ENCODE measurements around the gene TET1.
A peak's percentile ranks its signal among the peaks of the same experiment; 100 is the strongest.
"Not testable (repeated sequence)": the region's sequence is repeated elsewhere in the genome, so short reads cannot be mapped to it uniquely, and the experiment has no call there.

Gene TET1

DNA sequence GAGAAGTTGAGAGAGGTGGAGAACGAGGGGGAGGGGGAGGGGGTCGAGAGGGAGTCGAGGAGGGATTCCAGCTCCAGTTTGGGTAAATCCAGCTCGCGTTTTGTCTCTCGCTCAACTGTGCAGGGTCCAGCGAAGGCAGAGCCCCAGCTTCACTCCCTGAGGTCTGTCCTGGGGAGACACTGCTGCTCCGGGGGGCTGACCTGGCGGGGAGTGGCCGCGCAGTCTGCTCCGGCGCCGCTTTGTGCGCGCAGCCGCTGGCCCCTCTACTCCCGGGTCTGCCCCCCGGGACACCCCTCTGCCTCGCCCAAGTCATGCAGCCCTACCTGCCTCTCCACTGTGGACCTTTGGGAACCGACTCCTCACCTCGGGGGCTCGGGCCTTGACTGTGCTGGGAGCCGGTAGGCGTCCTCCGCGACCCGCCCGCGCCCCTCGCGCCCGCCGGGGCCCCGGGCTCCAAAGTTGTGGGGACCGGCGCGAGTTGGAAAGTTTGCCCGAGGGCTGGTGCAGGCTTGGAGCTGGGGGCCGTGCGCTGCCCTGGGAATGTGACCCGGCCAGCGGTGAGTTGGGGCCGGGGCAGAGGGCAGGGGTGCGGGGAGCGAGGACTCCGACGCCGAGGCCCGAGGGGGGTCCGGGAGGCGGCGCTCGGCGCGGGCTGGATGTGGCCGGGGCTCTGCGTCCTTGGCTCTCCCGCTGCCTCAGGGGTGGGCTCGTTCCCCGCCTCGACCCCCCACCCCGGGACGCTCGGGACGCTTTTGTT is at the start of gene TET1:
Gene TET1, plus strand, starts transcription at position 152 of the 757 bp plus-strand sequence. CDS start 12,002 bp downstream, outside the sequence.
- DNase-seq = peak; percentile 33

DNA sequence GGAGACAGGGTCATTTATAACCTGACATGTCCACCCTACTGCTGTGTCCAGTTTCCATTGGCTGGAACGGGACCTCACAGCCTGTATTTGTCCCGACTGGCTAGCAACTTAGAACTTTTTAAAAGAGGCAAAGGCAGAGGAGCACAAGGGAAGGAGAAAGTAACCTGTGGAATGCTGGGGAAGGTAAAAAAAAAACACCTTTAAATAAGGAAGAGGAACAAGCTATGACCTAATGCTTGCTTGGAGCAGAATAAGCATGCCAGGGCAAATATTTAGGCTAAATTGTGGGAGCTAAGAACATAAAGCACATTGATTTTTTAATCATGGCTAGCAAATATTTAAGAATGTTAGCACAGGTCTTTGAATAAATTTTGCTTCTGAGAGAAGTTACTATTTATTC is 43.9 kb upstream of the TET1 start:
- DNase-seq = not testable (repeated sequence)

DNA sequence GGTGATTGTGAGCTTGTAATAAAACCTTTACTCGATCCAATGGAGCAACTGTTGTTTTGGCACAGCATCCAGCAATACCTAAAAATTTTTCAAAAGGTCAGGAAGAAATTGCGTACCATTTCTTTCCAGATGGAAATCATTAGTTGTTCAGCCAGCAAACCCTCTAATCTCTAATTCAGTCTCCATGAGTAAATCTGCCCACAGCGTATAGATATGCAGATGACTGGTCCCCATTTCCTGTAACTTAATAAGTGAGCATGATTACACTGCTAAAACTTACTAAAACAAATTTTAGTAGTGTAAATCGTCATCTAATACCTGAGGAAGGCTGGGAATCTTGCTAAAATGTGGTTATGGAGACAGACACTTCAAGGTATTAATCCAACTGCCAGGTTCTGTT is 43.4 kb upstream of the TET1 start:
- DNase-seq = no peak

DNA sequence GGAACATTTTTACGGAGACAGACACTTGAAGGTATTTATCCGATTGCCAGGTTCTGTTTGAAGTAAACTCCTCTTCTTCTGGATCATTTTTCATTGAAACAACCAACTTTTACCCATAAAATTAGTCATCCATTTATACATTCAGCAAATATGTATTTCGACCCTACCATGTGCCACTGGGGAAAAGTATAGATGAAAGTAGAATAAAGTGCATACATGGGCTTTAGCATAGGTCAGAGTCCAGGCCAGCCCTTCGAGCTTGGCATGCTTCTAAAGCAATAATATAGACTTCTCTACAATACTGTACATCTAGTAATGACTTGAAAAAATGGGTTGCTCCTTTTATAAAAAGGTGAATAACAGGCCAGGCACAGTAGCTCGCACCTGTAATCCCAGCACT is 42.9 kb upstream of the TET1 start:
- no peak for DNase-seq

DNA sequence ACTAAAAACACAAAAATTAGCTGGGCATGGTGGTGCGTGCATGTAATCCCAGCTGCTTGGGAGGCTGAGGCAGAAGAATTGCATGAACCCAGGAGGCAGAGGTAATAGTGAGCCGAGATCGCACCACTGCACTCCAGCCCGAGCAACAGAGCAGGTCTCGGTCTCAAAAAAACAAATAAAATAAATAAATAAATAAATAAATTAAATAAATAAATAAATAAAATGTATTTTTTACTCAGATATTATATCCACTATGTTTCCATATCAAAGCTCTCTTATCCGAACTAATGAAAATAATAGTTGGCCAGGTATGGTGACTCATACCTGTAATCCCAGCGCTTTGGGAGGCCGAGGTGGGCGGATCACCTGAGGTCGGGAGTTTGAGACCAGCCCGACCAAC is 41.5 kb upstream of the TET1 start:
- not testable (repeated sequence) for DNase-seq

DNA sequence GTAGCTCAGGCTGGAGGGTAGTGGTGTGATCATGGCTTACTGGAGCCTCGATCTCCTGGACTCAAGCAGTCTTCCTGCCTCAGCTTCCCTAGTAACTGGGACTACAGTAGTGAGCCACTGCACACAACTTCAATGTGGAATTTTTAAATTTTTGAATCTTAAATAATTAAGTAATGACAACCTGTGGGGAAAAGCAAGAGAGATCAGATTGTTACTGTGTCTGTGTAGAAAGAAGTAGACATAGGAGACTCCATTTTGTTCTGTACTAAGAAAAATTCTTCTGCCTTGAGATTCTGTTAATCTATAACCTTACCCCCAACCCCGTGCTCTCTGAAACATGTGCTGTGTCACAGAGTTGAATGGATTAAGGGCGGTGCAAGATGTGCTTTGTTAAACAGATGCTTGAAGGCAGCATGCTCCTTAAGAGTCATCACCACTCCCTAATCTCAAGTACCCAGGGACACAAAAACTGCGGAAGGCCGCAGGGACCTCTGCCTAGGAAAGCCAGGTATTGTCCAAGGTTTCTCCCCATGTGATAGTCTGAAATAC is 34.6 kb upstream of the TET1 start:
- DNase-seq = not testable (repeated sequence)

DNA sequence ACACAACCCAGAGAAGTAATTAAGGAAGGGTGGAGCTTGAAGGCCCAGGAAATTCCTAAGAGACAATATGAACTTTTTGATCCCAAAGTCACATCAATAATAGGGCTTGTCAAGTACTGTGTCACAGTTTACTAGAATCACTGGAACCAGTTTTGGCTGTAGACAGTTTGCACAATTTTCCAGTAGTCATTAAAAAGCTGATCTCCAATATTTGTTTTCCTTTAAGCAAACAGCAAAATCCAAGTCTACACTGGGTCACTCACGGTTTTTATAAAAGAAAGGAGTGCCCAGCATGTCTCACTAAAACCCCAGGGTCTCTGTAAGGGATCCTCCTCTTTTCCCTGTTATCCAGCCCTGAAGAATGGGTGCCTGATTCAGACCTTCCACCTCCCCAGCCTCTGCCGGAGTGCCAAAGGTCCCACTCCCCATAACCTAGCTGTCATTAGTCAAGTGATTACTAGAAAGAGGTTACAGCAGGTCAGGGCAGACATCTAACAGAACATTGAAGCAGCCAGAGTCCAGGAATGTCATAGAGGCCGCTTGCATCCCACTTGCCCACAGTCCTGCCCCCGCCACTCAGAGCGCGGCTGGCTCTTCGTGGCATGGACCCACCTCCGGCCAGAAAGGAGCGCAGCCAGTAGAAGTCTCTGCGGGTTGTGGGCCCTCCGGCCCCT is 33.4 kb upstream of the TET1 start:
- DNase-seq = no peak

DNA sequence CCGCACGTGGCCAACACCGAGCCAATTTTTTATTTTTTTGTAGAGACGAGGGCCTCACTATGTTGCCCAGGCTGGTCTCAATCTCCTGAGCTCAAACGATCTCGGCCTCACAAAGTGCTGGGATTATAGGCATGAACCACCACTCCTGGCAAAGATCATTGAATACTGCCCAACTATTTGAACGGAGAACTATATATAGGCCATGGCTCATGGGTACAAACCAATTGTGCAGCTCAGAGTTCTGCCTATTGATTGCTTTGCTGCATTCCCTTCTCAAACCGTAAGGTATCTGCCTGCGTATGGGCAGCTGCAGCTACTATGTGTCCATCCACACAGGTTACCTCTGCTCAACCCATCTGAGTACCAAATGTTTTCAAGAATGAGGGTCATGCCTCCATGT is 23.2 kb upstream of the TET1 start:
- no peak for DNase-seq

DNA sequence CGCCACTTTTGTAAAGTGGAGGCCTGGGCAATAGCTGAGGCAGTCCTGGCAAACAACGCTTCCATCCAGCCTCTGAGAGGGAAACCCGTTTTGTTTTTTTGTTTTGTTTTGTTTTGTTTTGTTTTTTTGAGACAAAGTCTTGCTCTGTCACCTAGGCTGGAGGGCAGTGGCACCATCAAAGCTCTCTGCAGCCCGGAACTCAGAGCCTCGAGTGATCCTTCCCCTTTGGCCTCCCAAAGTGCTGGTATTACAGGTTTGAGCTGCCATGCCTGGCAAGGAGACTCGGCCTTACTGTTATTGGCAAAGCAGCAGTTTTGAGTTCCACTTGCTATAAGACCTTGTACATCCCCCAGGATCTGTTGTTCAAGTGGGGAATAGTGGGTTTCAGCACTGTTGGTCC is 22.3 kb upstream of the TET1 start:
- DNase-seq = no peak

DNA sequence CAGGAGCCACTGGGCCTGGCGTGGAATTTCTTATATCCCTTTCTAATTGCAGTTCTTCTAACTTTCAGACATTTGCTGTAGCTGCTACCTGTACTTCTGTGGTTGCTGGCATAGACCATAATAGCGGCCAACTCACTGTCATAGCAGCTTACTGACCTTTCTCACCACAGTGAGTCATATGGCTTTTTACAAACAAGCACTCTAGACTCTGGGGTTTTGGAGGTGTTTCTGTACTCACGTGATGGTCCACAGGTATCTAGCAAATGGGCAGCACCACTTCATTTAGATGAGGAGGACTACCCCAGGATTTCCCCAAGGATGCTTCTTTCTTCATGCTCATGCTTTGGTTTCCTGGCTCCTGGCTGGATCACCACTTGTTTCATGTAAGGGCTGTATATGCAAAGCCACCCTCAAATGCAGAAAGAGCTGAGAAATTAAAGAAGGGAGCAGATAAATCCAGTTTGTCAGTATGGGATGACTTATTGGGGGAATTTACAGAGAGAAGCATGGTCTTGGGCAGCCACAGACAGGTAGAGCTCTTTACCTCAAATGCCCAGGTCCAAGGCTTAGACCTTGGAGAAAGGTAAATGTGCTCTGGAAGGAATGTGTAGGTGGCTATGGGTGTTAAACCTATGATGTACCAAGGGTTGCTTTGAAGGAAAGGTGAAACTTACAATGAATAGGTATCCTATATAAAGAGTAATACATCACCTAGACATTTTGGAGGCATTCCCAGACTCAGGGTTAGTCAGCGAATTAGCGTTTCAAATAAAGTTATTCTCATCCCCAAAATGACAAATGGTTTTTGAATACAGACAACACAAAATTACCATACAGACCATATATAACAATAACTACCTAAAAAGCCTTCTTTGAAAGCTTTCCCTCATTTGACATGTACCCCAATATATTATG is 16.9 kb upstream of the TET1 start:
- peak; percentile 26 for DNase-seq

DNA sequence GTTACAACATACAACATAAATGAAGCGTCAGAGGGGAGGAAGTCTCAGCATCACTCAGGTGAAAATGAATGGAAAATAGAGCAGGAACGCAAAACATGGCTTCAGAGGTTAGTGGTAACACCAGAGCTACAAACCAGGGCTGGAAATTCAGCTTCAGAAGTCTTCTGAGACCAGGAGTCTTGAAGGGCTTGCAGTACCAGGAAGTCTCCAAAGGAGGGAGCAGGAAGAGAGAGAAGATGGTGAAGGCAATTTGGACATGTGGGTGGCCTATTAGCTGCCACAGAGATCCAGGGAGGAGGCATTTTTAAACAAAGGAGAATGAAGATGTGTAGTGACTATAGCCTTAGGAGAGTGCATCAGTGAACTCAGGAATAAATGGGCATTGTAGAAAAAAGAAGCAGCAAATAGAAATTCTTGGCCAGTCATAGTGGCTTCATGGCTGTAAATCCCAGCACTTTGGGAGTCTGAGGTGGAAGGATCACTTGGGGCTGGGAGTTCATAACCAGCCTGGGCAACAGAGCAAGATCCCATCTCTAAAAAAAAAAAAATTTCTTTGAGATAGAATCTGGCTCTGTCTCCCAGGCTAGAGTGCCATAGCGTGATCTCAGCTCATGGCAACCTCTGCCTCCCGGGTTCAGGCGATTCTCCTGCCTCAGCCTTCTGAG is 9.3 kb upstream of the TET1 start:
- peak; percentile 68 for DNase-seq

DNA sequence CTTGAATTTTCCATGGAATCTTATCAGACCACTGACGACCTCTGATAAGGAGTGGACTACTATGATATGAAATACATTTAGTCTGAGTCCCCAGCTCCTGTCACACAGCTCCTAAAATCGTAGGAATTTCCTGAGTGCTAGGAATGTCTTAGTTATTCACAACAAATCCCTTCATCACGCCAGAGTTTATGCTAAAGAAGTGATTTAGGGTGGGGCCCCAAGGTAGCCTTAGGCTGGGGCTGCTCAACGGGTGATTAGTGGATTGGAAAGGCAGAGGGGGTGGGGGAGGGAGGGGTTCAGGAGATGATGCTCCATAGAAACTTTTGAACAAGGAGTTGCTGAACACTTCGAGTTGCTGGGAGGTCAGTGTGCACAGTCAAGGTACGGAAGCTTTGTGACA is 7.0 kb upstream of the TET1 start:
- no peak for DNase-seq

DNA sequence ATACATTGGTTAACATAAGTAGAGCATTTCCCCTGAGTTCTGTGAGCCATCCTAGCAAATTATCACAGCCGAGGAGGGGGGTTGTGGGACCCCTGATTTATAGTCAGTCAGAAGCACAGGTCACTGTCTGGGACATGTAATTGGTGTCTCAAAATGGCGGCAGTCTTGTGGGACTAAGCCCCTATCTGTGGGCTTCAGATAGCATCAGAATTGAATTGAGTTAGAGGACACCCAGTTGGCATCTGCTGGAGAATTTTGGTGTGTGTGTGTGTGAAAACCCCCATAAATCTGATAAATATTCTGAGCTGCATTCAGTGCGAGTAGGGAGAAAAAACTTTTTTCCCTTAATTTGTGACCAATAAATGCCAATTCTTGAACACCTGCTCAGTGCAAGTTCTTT is 6.5 kb upstream of the TET1 start:
- DNase-seq = no peak

DNA sequence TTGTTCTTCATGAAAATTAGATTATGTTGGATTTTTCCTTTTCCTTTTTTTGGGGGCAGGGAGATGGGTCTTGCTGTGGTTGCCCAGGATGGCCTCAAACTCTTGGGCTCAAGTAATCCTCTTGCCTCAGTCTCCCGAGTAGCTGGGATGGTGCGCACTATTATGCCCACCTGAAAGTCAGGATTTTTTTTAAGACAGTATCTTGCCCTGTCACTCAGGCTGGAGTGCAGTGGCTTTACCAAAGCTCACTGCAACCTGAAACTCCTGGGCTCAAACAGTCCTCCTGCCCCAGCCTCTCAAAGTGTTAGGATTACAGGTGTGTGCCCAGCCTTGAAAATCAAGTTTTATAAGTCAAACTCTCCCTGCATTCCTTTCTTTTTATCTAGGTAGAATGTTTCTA is 1.7 kb upstream of the TET1 start:
- DNase-seq = no peak

DNA sequence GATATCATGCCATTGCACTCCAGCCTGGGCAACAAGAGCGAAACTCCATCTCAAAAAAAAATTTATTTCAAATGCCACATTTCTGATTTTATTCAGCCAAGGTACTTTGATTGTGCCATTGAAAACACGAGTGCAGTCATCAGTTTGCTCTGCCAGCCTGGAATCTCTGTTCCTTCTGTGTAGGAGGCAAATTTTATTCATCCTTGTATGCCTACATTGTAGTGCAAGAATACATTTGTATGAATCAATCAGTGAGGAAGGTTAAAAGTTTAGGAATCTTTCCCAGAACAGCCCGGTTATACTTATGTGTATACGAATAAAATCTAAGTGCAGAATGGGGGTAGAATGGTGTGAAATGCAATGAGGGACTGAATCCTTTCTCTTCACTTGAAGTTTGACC is 886 bp upstream of the TET1 start:
- DNase-seq = no peak

DNA sequence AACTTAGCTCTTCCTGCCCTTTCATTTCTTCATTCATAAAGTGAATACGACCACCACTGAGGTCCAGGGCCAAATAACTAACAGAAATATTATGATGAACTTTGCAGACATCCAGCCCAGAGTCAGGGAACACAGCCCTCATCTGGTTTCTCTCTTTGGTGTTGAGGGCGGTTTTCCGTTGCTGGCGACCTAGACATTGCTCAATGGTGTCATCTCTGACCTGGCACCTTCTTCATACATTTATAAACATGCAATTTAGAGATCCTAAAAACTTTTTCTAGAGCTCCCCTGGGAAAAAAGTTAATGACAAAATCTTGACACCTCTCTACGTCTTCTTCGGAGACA is 324 bp upstream of the TET1 start:
- peak; percentile 47 for DNase-seq

DNA sequence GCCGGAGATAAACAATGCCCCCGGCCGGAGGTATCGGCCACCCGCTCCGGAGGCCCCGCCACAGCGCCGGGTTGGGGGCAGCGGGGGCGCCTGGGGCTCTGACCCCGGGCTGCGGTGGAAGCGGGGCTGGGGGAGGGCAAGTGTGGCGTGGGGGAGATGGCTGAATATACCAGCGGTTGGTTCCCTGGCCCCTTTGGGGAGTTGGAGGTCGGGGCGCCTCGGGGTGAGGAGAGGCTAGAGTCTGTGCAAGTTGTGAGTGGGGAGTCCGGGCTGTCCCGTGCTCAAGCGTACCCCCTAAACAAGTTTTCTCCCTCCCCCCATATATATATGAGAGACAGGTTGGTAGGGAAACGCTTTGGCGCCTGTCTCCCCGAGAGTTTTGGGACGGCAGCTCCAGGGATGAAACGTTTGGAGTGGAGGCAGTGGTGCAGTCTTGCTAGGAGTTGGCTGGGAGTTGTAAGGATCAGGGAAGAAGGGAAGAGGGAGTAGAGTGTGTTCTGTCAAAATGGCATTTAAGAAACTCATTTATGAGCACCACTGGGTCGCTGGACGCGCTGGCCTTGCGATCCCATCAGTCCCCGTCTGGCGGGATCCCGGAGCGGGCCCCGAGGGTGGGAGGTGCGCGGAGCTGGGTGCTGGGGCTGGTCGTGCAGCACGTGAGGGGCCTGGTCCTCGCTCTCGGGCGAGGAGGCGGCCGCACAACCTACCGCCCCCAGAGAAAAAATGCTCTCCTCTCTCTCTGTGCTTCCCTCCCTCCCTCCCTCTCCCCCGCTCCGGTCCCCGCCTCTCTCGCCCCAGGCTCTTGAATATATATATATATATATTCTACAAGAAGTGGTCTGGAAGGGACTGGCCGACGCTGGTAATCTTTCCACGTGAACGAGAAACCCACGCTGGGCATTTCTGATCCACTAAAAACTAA is 1.1 kb downstream of the TET1 start:
- DNase-seq = no peak

DNA sequence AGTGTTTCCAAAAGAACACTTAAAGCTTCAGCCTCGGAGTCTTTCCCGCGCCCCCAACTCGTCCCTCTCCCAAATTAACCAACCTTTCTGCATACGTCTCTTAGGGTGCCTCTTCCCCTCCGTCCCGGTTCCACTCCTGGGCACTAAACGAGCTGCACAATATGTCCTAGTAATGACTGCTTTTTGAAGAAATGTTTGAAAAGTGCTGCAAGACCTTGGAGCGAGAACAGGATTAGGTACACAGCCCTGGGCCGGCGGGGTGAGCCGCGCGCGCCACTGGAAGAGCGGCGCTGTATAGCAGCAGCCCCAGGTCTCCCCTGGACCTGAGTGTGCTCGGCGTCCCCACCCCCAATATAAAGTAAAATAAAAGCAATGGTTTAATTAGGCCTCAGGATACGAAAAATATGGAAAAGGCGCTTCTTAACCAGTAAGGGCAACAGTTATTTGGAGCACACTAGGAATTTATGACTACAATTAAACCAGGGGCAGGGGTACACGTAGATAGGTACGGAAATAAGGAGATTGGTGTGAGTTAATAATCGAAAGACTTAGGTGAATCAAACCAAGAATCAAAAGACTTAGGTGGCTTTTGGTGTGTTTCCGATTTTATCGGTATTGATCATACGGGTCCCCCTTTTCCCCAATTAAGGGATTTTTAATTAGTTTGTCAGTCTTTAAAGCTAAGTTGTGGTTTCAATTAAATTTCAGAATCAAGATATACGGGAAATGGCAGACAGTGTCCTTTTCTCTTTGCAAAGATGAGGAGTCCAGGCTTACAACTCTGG is 1.9 kb downstream of the TET1 start:
- DNase-seq = no peak

DNA sequence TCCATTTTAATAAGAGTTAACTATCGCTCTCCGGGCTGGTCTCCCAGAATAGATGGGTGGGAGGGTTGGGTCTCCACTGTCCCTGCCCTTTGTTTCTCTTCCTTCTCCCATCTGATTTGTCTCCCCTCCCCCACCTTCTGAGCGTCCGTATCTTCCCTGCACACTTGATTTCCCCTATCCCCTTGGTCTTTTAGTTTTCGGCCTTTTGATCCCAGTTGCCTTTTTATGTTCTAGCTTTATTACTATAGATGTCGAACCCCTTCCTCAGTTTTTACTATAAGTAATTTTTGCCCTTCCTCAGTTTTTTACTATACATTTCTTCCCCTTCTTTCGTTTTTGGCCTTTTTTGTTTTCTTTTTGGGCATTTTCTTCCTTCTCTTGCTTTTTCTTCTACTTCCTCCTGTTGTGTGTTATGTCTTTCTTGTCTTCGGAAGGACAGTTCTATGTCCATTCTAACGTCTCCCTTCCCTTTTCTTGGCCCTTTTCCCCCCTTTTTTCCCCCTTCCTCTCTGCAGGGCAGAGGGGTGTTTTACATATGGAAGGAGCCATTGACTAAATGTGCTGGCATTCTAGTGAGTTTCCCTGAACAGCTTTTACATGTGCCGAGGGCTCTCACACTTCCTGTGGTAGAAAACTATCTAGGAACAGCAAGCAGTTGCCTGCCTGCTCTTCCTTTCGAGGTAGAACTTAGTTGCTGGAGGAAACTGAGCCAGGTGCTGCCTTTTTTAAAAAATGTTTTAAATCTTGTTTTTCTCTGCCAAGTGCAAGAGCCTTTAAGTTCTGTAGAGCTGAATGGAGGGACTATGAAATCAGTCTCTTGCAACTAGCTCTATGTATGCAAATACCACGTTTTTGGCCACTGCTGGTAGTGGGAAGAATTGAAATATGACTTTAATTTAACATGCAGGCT is 2.8 kb downstream of the TET1 start:
- no peak for DNase-seq

DNA sequence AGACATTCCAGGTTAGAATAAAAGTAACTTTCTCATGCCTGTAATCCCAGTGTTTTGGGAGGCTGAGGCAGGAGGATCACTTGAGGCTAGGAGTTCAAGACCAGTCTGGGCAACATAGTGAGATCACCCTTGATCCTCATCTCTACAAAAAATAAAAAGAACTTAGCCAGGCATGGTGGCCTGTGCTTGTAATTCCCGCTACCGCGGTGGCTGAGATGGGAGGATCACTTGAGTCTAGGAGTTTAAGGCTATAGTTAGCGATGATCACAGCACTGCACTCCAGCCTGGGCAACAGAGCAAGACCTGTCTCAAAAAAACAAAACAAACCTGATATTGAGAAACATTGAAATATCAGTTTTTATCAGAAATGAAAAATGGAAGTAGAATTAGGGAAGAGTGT is 4.6 kb downstream of the TET1 start:
- DNase-seq = no peak
